ENCODE measurements around the gene ASIP.
"Not testable (repeated sequence)": the region's sequence is repeated elsewhere in the genome, so short reads cannot be mapped to it uniquely, and the experiment has no call there.

ASIP gene, protein sequence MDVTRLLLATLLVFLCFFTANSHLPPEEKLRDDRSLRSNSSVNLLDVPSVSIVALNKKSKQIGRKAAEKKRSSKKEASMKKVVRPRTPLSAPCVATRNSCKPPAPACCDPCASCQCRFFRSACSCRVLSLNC

DNA sequence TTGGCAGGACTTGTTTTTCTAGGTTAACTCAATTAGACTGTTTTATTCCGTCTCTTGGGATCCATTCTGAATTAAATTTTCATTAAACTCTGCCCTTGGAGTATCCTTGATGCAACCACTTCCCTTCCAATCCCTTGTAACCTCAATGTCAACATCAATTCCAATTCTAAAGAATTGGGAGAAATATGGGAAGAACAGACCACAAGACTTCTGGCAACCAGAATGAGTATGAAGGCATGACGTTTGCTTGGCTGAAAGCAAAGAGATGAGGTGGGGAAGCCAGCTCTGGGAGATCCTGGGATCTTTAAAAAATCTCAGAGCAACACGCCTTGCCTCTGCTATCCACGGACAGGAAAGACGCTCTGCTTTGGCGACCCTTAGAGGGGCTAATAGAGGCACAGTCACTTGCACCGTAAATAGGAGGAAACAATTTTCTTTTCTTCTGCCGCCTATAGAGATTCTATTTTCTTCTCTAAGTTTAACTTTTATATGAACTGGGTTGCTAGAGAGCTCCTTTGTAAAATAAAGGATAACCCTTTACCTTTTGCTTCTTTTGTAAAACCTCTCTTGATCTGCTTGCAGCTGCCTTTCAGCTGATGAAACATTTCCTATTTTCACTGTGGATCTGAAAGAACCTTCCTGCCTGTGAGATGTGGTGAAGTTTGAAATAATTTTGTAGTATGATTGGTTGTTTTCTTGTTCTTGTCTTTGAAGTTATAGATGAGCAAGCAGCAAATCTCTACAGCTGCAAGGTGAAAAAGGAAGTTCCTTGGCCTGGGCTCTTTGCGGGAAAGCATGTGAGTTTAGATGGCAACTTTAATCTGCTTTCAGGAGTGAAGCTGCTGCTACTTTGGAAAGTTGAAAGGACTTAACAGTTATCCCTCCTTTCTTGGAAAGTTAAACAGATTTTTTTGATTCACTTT lies at the start of gene ASIP:
ASIP (plus strand) TSS at position 731 of the 923 bp plus-strand sequence. CDS start 18,952 bp downstream, outside the sequence.
- DNase-seq (ENCODE audit: low read depth in 2 of 2, low spot score in 1 of 2): no peak

DNA sequence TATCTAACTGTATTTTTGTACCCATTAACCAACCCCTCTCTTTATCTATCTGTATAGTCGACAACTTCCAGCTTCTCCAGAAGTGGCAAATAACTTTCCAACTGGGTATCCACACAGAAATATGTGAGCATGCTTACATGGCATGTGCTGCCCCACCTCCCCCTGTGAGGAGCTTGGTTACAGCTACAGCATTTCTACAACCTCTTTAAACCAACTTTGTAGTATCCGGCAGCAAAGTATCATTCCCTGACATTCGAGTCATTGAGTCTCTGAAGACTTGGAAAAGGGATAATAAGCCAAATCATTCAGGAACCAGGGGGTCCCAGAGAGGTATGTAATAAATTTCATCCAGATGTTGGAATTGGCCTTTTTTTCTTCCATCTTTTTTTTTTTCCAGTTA lies 48.2 kb upstream of the ASIP start:
- DNase-seq (ENCODE audit: low read depth in 2 of 2, low spot score in 1 of 2): no peak

DNA sequence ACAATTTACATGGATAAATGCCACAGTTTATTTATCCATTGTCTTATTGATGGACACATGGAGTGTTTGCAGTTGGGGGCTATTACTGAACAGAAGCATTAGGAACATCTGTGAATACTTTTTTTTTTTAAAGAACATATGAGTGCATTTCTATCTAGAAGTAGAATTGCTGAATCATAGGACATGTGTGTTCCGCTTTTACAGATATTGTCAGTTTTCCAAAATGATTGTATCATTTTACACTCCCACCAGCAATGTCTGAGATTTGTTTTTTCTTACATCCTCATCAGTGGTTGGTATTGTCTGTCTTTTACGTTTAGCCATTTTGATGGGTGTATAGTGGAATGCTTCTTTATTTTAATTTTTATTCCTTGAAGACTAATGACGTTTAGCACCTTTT lies 42.0 kb upstream of the ASIP start:
- no peak for DNase-seq (ENCODE audit: low read depth in 2 of 2, low spot score in 1 of 2)

DNA sequence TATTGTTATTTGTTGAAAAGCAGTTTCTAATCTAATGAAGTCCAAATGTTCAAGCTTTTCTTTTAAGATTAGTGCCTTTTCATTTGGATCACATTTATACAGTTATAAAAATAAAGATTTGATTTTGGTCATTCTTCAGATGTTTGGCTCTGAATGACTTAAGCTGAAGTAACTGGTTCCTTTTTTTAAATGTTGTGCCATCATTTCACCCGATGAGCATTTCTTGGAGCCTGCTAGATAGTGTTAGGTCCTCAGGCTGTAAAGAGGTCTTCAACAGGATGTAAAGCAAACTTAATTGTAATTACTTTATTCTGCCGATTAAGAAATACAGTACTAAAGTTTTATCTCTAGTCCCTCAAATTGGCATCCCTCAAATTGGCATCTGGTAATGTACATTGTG lies 41.2 kb upstream of the ASIP start:
- DNase-seq (ENCODE audit: low read depth in 2 of 2, low spot score in 1 of 2): no peak

DNA sequence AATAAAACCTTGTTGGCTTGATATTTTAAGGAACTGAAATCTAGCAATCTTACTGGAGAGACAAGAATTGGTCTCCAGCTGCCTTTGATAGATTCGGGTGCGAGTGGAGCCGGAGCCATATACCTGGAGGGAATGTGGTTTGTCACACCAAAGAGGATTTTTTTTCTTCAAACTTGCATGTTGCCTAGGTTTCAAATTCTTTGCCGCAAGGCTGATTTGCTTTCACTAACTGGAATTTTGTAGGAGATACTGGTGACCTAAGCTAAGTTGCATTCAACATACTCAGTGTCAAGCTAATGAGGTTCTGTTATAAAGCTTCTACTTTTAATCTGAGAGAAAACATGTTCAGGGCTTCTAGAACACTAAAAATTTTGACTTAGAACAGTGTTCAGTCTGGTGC lies 39.7 kb upstream of the ASIP start:
- no peak for DNase-seq (ENCODE audit: low read depth in 2 of 2, low spot score in 1 of 2)

DNA sequence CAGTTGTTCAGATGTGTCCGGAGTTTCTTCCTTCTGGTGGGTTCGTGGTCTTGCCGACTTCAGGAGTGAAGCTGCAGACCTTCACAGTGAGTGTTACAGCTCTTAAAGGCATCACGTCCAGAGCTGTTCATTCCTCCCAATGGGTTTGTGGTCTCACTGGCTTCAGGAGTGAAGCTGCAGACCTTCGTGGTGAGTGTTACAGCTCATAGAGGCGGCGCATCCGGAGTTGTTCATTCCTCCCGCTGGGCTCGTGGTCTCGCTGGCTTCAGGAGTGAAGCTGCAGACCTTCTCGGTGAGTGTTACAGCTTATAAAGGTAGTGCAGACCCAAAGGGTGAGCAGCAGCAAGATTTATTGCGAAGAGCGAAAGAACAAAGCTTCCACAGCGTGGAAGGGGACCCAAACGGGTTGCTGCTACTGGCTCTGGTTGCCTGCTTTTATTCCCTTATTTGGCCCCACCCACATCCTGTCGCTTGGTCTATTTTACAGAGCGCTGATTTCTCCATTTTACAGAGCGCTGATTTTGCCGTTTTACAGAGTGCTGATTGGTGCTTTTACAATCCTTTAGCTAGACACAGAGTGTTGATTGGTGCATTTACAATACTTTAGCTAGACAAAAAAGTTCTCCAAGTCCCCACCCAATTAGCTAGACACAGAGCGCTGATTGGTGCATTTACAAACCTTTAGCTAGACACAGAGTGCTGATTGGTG lies 35.9 kb upstream of the ASIP start:
- not testable (repeated sequence) for DNase-seq (ENCODE audit: low read depth in 2 of 2, low spot score in 1 of 2)

DNA sequence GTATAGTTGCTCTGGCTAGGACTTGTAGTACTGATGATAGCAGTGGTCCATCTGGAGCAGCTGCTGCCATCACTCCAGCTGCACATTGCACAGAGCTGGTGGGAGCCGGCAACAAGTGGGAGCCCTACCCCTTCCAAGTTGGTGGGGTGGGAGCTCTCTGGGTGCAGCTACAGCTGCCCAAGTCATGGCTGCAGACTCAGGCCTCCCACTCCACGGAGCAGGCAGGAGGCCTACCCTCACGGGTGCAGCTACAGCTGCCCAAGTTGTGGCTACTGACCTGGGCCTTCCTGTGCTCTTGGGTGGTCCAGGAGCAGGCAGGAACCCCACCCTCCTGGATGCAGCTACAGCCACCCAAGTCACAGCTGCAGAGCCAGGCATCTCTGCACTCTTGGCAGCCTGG lies 32.1 kb upstream of the ASIP start:
- DNase-seq (ENCODE audit: low read depth in 2 of 2, low spot score in 1 of 2): no peak

DNA sequence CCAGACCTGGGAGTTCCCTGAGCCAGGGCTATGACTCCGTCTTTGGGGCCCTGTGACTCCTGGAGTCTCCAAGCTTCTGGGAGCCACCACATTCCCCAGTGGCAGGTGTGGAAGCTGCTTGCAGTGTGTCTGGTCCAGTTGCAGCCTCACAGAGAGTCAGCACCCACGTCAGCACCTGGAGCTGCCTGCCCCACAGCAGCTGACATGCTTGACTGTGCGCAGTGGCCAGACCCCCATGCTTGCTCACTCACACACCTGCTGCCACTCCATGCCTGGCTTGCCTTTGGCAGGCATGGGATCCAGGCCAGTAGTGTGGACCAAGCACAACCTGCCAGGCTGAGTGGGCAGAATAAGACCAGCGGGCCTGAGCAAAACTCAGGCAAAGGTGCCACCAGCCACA lies 31.0 kb upstream of the ASIP start:
- DNase-seq (ENCODE audit: low read depth in 2 of 2, low spot score in 1 of 2): no peak

DNA sequence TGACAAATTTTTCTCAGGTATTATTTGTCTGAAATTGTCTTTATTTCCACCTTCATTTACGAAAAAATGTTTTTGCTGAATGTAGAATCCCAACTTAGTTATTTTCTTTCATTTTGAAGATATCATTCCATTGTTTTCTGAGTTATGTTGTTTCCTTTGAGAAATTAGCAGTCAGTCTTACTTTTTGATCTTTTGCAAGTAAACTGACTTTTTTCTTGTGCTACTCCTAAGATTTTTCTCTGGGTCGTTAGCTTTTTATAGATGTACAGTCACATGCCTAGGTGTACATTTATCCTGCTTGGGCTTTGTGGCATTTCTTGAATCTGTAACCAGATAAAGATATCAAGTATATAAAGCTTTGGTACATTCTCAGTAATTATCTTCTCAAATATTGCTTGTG lies 29.6 kb upstream of the ASIP start:
- DNase-seq (ENCODE audit: low read depth in 2 of 2, low spot score in 1 of 2): no peak

DNA sequence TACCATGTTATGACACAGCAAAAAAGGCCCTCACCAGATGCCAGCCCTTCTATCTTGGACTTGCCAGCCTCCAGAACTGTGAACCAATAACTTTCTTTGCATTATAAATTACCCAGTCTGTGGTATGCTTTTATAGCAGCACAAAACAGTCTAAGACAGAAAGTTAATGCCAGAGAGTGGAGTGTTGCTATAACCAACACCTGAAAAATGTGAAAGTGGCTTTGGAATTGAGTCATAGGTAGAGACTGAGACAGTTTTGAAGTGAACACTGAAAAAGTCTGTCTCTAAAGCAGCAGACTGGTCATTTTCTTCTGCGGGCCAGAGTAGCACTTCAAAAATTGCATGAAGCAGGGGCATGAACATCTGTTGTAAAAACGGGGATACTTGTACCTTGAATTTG lies 28.0 kb upstream of the ASIP start:
- no peak for DNase-seq (ENCODE audit: low read depth in 2 of 2, low spot score in 1 of 2)

DNA sequence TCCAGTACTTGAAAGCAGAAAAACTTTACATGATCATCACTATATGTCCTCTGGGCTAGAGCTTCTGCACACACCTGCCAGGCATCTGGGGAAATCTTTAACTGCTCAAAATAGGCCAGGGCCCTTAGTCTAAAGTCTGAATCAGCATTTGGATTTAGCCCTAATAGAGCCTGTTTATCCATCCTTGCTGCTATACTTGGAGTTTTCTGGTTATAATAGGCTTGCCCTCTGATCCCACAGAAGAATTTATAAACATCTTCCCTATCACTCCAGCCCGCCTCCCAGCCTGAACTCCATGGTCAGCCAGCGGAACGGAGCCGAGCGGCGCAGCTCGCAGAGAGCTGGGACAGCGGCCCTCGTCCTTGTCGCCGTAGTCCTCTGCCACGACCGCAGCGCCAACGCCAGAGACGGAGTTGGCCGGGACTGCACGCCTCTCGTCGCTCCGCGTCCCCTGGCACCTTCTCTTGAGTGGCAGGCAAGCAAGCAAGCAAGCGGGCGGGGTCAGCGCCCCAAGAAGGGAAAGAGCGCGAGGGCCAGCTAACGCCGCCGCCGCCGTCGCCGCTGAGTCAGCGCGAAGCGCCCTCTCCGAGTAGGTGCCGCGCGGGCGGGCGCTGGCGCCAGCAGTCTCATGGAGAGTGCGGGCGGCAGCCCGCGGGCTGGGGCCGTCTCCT lies 25.4 kb upstream of the ASIP start:
- peak; percentile 2 to 4 for DNase-seq (ENCODE audit: low read depth in 2 of 2, low spot score in 1 of 2)

DNA sequence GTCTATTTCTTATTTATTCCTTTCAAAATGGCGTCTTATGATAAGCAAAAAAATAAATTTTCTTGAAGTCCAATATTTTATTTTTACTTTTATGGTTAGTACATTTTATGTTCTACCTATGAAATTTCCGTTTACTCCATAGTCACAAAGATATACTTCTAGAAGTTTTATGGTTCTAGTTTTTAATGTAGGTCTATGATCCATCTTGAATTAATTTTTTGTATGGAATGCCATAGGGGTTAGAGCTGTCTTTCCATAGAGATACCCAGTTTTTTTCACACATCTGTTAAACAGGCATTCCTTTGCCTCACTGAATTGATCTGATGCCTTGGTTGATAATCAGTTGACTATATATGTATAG lies 24.9 kb upstream of the ASIP start:
- DNase-seq (ENCODE audit: low read depth in 2 of 2, low spot score in 1 of 2): no peak

DNA sequence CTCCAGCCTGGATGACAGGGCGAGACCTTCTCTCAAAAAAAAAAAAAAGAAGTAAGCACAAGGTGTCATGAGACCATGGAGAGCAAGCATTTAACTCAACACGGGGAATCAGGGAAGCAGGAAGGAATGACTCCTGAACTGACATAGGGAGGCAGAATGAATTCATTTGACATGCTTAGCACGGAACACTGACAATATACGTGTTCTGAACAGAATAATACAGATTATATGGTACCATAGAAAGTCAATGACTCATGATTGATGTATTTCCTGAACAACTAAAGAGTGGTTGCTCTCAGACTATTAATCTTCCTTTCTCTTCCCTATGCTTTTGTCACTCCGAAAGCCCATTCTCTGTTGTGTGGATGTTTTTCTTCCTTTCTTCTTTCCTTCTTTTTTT lies 20.7 kb upstream of the ASIP start:
- DNase-seq (ENCODE audit: low read depth in 2 of 2, low spot score in 1 of 2): no peak

DNA sequence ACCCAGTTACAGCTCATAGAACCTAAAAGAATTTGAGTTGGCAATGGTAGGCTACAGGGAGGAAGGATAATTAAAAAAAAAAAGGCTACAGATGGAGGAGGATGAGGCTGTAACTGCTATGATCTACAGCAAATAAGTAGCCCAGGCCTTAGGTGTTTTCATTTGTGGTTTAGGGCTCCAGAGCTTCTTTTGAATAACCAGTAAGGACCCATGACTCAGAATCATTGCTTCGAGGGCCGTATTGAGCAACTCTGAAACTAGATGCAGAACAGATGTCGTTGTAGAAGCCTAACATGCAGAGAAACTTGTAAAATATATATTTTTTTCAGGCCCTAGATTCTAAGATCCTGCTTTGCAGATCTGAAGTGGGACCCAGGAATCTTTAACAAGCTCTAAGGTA lies 19.0 kb upstream of the ASIP start:
- no peak for DNase-seq (ENCODE audit: low read depth in 2 of 2, low spot score in 1 of 2)

DNA sequence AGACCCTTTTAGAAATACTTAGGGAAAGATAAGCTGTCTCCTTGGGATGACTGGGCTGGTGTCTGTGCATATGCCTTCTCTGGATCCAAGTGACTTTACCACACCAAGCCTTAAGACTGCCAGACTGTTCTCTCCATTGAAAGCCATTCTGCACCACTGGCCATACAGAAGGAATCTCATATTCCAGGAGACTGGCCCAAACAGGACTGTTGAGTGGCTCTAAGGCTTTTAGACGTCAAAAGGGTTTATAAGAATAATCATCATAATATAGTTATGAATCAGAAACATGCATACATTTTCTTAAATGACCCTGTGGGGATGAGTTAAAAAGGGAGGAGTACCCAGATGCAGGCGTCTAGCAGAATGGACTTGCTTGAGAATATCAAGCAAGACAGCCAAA lies 17.0 kb upstream of the ASIP start:
- DNase-seq (ENCODE audit: low read depth in 2 of 2, low spot score in 1 of 2): not testable (repeated sequence)

DNA sequence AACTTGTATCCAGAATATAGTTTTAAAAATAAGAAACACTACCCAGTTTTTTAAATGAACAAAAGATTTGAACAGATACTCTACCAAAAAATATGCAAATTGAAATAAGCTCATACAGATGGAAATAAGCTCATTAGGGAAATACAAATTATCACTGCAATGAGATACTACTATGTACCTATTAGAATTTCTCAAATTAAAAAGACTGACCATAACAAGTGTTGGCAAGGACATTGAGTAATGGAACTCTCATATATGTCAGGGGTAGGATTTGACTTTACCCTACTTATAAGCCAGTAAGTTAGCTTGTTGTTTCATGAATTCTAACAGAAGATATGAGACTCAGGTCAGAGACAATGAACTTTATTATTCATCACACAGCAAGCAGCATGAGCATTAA lies 9.6 kb upstream of the ASIP start:
- no peak for DNase-seq (ENCODE audit: low read depth in 2 of 2, low spot score in 1 of 2)

DNA sequence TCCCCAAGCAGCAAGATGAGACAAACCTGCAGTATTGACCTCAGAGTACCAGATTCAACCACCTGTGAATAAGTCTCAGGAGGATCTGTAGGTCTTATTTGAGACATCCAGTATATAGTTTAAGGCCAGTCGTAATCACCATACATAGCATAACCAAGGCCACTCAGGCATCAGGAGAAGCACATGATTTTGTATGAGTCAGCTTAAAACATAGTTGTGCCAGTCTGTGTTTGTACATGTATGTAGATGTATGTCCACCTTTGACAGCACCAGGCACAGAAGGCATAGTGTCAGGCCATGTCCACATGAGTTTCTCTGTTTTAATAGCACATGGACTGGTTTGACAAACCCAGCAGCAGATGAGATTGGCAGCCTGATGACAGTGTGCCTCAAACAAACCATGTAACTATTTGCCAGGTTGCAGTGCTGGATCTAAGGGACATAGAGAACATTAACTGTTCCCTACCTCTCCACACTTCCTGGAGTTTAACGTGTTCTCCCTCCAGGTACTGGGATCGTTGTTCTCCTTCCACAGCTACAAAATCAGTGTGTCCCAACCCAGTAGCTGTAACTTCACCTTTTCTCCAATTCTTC lies 8.6 kb upstream of the ASIP start:
- no peak for DNase-seq (ENCODE audit: low read depth in 2 of 2, low spot score in 1 of 2)

DNA sequence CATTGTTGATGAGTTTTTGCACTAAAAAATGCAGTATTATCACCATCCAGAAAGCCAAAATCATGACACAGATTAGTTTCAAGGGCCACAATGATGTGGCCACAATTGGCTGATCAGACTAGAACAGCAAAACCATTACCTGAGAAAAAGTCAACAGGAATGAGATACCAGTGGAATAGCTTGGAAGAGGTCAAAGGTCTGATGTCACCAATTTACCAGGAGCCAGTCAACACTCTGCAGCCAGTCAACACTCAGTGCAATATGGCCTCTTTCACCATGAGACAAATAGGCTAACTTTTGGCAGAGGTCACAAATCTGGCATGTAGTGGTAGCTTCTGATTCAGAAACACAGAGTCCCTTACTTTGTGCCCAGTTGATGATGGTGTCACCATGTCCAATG lies 7.5 kb upstream of the ASIP start:
- no peak for DNase-seq (ENCODE audit: low read depth in 2 of 2, low spot score in 1 of 2)

DNA sequence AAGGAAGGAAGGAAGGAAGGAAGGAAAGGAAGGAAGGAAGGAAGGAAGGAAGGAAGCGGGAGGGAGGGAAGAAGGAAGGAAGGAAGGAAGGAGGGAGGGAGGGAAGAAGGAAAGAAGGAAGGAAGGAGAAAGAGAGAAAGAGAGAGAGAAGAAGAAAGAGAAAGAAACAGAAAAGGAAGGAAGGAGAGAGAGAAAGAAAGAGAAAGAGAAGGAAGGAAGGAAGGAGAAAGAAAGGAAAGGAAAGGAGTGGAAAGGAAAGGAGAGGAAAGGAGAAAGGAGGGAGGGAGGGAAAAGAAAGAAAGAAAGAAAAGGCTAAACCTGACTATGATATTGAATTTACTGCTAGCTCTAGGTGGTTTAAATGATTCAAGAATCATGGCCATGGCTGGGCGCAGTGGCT lies 5.3 kb upstream of the ASIP start:
- DNase-seq (ENCODE audit: low read depth in 2 of 2, low spot score in 1 of 2): no peak

DNA sequence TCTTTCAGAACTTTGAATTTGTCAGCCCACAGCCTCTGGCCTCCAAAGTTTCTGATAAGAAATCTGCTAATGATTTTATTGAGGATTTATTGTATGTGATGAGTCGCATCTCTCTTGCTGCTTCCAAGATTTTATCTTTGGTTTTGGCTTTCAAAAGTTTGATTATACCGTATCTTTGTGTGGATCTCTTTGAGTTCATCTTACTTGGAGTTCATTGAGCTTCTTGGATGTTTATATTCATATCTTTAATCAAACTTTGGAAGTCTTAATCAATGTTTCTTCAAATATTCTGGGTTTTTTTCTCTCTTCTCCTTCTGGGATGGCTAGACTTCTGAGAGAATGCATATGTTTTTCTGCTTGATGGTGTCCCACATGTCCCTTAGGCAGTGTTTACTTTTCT lies 3.3 kb upstream of the ASIP start:
- DNase-seq (ENCODE audit: low read depth in 2 of 2, low spot score in 1 of 2): no peak

DNA sequence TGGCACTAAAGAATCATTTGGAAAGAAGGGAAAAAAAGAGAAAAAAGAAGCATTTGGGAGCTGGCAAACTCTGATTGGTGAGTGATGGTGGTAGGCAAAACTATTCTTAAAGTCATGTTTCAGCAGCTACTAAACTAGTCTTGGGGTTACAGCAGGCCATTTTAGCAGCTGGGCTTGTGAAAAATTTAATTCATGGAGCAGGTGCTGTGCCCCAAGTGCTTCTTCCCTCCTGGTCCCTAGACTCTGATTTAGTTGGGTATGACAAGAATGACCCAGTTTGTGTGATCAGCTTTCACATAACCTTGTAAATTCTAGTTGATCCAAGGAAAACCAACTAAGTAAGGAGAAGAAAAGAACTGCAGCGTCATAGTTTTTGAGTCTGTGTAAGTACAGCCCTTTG lies 1.1 kb upstream of the ASIP start:
- no peak for DNase-seq (ENCODE audit: low read depth in 2 of 2, low spot score in 1 of 2)
